Stimulated activated naive CD4-positive, alpha-beta T cell (primary cell): ENCODE results near the gene SLC12A7.
"Not testable (repeated sequence)": the region's sequence is repeated elsewhere in the genome, so short reads cannot be mapped to it uniquely, and the experiment has no call there.

ENCODE experiments used
- DNase-seq, 6 experiments: peaks; one replicate each; lab custom pipeline; 2025; lab: John Stamatoyannopoulos, UW

SLC12A7 gene

DNA sequence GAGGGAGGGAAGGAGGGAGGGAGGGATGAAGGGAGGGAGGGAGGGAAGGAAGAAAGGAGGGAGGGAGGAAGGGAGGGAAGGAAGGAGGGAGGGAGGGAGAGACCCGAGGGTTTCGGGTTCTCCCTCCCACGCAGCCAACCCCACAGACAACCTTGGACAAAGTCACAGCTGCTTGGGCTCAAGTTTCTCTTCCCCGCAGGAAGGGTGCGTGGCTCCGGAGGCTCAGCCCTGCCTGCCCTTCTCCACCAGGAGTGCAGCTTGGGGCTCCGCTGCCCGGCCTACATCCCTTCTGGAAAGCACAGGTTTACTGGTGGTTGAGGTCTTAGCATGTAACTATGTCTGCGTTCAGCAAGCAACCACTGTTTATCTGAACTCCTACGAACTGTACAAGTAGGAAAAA lies 15.0 kb downstream of the SLC12A7 start:
- no peak for DNase-seq

DNA sequence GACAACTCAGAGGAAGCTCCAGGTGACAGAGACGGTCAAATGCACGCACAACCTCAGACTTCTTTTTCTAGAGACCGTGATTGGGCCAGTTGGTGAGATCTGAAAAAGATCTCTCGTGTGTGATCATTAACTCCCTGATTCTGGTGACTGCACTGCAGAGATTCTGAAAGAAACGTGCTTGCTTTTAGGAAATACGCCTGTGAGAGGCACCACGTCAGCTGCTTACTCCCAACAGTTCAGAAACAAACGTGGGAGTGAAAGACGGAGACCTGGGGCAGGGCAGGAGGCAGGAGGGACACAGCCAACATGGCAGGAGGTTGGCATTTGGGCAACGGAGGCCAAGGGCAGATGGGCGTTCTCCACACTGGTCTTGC lies 15.9 kb downstream of the SLC12A7 start:
- no peak for DNase-seq

DNA sequence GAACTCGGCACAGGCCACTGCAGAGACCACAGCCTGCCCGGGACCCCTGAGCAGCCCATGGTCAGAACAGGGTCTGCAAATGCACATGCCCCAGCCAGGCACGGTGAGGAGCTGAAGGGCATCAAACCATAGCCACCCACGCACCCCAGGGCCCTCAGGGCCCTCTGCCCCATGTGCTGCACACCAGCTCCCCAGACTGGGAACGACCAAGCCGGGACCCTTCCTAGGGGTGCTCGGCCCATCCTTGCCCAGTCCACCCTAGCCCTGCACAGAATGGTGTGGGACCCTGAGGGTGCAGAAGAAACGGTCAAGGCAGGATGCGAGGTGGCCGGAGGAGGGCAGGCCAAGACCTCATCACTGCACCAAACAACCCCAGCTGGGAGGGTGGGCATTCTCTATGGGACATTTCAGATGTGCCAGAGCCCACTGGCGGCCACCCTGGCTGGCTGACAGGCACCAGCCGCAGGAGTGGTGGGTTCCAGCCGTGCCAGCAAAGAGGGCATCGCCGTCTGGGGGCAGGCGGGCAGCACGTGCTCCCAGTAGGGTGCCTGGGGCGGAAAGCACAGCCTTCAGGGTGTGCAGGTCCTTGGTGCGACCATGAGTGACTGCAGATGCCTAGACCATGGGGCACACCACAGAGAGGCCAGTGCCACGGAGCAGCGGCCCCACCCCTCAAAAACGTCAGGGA lies 16.4 kb downstream of the SLC12A7 start:
- no peak for DNase-seq

DNA sequence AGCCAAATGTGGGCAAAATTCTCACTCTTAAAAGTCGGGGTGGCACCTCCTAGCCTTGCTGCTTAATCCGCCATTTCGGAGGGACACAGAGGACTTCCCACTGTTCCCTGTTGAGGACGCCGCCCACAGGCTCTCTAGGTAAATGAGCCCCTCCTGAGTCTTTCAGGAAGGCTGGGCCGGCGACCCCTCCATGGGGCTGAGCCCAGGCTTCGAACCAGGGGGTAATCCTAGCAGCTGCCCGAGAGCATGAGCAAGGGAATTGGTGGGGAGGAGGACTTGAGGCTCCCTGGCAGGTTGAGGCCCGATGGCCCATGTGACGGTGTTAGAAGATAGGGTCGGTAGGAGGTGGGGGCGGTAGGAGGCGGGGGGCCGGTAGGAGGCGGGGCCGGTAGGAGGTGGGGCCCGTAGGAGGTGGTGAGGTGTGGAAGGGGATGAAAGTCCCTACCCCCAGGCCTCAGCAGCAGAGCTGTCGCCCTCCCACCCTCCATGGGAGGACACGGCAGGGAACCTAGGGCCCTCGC lies 17.1 kb downstream of the SLC12A7 start:
- no peak for DNase-seq

DNA sequence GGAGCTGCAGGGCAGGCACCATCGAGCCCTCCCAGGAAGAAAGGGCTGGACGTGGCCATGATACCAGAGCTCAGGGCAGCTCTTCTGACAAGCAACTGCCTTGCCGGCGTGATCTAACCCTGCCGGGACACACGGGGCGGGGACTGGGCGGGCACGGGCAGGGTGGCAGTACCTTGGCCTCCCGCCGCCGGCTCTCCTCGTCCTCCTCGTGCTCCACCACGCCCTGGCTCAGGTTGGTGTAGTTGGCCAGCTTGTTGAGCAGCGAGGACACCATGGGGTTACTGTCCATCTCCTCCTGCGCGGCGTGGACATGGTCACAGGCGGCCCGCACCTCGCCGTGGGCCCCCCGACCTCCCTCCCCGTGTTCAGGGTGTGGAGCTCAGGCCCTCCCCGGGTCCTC lies 18.5 kb downstream of the SLC12A7 start:
- no peak for DNase-seq

DNA sequence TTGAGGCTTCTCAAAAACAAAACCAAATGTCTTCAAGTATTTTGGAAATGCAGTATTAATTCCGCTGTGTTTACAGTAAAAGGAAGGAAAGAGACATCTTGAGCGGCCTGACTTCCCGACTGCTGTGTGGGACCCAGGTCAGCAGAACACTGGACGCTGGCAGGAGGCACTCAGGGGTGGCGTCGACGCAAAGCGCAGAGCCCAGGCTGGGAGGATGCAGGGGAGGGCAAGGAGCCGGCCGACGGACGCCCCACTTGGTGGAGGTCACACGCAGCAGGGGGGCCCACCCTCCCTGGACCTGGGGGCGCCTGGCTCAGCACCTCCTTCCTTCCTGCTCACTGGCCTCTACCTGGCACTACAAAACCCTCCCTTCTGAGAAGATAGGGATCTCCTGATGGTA lies 19.7 kb downstream of the SLC12A7 start:
- DNase-seq, result no peak

DNA sequence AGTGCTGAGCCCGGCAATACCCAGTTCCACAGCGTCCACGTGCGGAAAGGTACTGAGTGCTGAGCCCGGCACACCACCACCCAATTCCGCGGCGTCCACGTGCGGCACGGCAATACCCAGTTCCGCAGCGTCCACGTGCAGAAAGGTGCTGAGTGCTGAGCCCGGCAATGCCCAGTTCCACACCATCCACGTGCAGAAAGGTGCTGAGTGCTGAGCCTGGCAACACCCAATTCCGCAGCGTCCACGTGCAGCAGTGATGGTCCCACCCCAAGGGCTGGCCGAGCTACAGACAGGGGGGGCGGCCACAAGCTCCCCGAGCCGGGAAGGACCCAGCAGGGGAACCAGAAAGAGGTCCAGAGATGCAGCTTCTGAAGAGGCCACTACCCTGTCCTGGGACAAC lies 20.2 kb downstream of the SLC12A7 start:
- DNase-seq, result no peak

DNA sequence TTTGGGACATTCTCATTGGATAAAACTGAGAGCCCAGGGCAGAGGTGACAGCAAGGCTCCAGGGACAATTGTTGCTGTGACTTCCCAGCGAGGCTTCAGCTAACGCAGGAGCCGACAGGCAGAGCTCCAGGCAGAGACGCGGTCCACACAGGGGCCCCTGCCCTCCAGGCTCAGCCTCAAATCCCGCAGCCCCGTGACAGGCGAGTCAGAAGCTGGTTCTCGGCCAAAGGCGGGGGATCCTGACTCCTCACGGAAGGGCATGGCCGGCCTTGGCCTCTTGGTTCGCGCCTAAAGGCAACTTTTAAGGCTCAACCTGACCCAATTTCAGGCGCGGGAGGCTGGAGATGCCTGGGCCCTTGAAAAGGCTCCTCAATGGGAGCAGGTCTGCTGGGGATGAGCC lies 21.3 kb downstream of the SLC12A7 start:
- no peak for DNase-seq

DNA sequence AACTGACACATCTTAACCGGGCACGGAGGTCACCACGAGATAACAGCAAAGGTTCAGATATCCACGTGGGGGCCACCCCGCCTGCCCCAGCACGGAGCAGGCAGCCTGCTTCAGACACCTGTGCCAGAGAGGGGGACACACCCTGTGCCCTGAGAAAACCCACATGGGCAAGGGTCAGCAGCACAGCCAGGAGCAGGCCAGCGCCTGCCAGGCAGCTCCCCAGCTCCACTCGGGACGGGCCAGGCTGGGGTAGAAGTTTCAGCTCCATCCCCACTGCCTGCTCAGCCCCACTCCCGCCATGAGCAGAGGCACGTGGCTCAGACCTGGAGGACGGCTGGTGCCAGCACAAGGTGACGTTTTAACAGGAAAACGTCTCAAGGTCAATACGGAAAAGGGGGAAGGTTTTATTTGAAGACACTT lies 22.2 kb downstream of the SLC12A7 start:
- DNase-seq, result no peak

DNA sequence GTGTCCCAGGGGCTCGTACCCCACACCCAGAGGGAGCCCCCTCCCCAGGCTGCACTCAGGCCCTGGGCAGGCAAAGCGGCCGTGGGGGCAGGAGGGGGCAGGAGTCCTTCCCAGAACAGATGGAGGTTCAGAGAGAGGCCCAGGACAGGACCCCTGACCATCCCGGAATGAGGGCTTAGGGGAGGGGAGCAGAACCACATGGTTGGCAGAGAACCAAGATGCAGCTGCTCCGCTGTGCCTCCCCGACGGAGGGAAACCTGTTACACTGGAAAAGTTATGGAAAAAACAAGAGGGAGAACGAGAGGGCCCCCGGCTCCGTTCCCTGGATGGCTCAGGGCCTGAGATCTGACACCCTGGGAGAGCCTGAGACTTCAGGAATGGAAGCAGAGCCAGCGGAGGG lies 22.7 kb downstream of the SLC12A7 start:
- no peak for DNase-seq

DNA sequence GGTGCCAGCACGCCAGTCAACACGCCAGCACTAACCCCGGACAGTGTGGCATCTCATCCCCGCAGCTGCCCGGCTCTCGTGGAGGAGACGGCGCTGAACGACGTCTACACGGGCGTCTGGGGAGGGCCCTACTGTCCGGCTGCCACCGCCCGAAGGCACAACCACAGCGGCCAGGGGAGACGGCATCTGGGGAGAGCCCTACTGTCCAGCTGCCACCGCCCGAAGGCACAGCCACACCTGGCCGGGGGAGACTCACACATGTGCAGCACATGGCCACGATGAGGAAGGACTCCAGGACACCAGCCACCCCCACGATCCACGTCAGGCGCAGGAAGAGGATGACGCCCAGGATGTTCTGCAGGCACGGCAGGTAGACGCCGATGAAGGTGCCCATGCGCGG lies 23.1 kb downstream of the SLC12A7 start:
- DNase-seq, result no peak

DNA sequence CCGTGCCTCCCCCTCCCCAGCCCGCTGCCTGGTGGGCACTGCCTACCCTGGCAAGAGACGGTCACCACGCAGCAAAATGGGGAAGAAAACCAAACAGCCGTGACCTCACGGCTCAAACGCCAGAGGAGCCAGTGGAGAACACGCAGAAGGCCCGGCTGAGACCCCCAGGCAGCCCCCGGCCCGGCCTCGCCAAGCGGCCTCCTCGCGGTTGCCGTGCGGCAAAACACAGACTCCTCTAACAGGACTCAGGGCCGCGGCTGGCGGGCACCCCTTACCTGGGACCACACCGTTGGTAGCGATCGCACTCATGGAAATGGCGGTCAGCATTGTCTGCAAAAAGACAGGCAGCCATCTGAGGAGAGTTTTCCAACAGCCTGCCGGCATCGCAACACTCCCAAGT lies 23.8 kb downstream of the SLC12A7 start:
- DNase-seq, result no peak

DNA sequence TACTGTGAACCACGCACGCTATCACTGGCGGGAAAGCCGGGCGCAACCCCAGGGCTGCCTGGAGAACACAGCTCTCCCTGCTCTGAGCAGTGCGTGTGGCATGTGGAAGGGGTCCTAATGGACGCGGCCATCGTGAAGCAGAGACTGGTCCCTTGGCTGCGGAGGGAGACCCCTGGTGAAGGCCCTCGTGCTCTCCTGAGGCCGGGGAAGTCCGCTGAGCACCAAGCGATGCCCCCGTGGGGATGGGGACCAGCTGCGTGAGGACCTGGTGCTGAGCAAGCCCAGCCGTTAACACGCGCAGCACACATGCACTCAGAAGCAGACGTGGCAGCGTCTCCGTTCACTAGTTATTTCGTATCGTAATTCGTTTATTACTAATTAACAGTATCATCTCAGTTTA lies 24.4 kb downstream of the SLC12A7 start:
- no peak for DNase-seq

DNA sequence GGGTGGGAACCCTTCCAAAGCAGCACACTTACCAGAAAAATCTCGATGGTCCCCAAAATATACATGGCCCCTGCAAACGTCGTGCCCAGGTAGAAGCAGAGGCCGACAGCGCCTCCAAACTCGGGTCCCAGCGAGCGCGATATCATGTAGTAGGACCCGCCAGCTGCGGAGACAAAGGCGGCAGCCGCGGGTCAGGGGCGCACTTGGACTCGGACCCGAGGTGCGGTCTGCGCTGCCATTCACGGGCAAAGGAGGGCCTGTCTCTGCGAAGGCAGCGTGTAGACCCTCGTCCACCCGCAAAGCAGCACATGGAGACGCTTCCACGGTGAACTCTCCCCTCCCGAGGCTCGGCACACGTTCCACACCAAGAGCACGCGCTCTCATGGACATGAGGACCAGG lies 25.0 kb downstream of the SLC12A7 start:
- DNase-seq, result no peak

DNA sequence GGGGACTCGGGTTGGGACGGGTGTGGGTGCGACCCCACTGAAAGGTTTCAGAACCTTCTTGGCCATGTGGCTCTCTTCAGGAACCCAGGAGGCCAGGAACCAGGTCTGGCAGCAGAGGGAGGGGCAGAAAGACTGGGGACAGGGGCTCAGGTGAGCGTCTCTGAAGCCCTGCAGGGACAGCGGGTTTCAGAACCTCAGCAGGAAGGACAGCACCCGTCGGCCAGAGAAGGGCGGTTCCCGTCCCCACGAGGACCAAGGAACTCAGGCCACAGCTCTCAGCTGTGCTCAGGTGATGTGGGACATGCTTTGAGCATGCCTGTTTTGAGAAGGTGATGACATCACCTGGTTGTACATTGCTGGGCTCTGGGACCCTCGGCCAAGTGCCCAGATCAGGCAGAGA lies 25.7 kb downstream of the SLC12A7 start:
- DNase-seq, result no peak

DNA sequence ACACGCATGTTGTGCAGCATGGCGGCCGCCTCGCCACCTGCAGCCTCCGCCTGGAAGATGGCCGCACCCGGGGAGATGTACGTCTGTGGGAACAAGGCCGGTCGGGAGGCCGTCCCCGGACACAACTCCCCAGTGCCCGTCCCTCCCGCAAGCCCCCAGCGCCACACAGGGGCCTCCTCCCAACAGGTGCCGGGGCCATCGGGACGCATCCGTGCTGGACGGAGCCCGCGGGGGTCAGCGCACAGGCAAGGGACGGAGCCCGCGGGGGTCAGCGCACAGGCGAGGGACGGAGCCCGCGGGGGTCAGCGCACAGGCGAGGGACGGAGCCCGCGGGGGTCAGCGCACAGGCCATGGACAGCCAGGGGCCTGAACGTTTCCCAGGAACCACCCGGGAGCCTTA lies 26.5 kb downstream of the SLC12A7 start:
- DNase-seq, result no peak

DNA sequence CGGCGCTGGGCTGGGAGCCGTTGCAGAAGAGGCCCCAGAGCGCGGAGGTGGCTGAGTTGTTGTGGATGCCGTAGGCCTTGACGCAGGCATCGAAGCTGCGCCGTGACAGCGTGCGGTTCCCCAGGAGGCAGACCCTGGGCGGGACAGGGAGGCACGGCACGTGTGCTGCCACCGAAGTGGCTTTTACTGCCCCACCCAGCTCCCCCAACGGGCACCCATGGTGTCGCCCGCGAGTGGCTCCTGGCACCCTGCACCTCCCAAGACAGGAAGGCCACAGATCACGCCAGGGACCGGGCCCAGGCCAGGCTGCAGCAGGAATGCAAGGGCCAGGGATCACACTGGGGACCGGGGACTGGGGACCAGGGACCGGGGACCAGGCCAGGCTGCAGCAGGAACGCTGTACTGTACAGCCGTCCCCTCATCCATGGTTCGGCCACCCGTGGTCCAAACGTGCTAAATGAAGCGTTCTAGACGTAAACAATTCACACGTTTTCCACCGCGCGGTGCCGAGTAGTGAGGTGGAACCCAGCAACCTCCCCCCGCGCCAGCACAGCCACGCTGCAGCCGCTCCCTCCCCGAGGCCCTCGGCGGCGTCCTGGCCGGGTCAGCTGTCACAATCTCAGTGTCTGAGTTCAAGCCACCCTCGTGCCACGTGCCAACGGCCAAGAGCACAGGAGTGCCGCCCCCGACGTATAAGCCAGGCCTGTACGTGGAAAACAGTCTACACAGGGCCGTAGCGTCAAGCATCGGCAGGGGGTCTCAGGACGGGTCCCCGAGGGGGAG lies 27.8 kb downstream of the SLC12A7 start:
- no peak for DNase-seq

DNA sequence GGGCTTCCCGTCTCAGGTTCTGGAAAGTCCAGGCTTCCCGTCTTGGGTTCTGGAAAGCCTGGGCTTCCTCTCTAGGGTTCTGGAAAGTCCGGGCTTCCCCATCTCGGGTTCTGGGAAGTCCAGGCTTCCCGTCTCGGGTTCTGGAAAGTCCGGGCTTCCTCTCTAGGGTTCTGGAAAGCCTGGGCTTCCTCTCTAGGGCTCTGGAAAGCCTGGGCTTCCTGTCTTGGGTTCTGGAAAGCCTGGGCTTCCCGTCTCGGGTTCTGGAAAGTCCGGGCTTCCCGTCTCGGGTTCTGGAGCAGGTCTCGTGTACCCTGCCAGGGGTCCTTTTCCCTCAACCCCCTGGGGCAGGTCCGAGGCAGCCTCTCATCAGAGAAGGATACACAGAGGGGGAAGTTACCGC lies 28.8 kb downstream of the SLC12A7 start:
- DNase-seq, result not testable (repeated sequence)

DNA sequence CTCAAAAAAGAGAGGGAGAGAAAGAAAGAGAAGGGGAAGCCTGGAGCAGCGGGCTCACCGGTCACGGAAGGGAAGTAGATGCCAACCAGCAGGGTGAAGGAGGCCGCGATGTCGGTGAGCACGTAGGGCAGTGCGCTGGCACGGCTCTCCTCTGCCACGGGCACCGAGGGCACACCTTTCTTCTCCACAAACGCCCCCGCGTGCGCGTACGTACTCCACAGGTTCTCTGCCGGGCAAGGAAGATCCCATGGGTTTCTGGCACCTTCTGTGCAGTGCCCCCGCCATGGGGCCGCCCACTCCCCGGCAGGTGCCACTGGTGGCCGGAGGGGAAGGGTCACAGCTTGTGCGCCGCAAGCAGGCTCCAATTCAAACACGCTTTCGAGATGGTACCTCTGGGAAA lies 30.3 kb downstream of the SLC12A7 start:
- no peak for DNase-seq

DNA sequence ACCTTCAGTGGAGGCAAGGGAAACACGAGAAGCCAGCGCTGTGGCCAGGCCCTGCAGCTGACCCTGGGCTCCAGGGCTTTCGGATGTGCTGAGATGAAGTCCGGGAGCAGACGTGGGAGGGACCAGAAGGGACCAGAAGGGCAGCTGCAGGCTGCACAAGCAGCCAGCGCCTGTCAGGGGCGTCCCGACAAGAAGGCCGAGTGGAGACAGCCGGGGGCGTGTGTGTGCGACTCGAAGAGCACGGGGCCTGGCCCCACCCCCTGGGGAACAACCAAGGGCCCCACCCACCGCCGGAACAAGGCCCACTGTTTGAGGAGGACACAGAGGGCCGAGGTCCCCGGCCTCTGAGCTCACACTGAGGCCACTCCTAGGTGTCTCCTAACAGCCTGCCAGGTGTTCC lies 31.4 kb downstream of the SLC12A7 start:
- no peak for DNase-seq

DNA sequence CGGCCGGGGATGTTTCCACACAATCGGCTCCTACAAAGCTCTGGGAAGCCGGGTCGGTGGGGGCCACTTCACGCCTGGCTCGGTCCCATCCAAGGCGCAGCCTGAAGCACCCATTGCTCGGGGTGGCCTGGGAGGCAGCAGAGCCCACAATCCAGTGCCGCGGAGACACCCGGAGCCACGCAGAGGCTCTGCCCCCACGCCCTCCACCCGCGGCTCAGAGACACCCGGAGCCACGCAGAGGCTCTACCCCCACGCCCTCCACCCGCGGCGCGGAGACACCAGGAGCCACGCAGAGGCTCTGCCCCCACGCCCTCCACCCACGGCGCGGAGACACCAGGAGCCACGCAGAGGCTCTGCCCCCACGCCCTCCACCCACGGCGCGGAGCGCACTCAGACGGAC lies 31.9 kb downstream of the SLC12A7 start:
- DNase-seq, result no peak

DNA sequence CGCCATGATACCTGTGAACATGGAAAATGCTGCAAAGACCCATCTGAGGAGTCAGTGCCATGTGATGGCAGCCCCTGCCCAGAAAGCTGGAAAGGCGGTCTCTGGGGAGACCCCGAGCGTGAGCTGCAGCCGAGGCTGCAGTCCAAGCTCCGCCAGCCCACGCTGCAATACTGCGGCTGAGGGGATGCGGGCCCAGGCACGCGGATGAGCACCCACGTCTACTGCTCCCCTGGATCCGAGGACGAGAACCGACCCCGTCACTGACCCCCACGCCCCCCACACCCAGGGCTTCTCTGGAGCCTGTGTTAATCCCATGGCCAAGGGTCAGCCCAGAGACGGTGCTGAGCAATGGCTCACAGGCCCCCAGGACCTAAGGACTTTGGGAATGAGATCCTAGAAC lies 32.4 kb downstream of the SLC12A7 start:
- no peak for DNase-seq

DNA sequence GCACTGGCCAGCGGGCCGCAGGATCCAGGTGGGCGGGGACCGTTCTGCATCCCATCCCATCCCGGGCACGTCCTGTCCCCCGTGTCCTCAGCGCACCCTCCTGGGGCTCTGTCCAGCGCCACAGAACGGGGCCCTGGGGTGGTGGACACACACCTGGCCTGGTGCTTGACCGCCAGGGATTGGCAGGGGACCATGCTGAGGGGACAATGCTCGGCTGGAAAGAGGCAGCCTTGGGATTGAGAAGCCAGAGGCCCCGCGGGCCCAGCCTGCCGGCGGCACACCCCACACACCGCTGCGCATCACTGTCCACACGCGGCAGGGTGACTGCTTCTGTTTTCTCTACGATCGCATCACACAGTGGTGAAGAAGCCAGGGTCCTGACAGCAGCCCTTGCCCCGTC lies 33.0 kb downstream of the SLC12A7 start:
- no peak for DNase-seq

DNA sequence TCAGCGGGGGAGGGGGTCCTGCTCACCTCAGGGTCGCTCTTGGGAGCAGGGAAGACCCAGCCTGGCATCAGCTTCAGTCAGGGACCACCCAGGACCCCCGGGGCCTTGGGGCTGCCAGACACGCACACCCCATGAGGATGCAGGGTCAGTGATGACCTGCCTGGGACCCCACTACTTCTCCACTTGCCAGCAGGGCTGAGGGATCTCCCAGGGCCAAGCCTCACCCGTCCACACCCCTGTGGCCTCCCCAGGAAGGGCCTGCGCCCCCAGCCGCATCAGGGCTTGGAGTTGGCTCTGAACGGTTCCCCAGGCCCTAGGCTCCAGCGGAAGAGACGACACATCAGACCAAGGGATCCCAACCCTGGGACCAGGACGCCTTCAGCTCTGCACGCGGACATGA lies 33.7 kb downstream of the SLC12A7 start:
- DNase-seq, result no peak
